Activated CD4-positive, alpha-beta T cell treated with anti-CD3 and anti-CD28 coated beads for 36 hours (primary cell): ENCODE data around the gene NCAPD2. TPM values are rescaled to one million over a fixed set of nuclear protein-coding genes. Genes with fewer than 3 reads are reported as not detected.
A peak's percentile ranks its signal among the peaks of the same experiment; 100 is the strongest.
"Not testable (repeated sequence)": the region's sequence is repeated elsewhere in the genome, so short reads cannot be mapped to it uniquely, and the experiment has no call there.

Experiments used
- ATAC-seq: fragments of 200-7000 bp; cut with Tn5 transposase; one replicate; pipeline ENCODE4 v1.10.0; 2021; ENCODE audit warnings: mild to moderate bottlenecking, moderate library complexity
- CTCF ChIA-PET: fragments of 350-600 bp; sonication (Branson Sonifier 250); formaldehyde crosslinking; loops from one replicate; lab custom pipeline; 2021; ENCODE audit warnings: antibody characterized with exemption; lab: Charles Lee
- POLR2A ChIA-PET: fragments of 350-600 bp; sonication (Branson Sonifier 250); formaldehyde crosslinking; loops from one replicate; lab custom pipeline; 2021; ENCODE audit warnings: antibody characterized with exemption, inconsistent platforms; lab: Charles Lee
- DNase-seq: peaks from one replicate; pipeline ENCODE4 v3.0.0-alpha.2; 2020
- H3K27ac Mint-ChIP-seq: one replicate; pipeline ENCODE4 v1.8.0; 2021; ENCODE audit warnings: mixed read lengths
- H3K27me3 Mint-ChIP-seq: one replicate; pipeline ENCODE4 v1.8.0; 2021; ENCODE audit warnings: mixed read lengths
- H3K36me3 Mint-ChIP-seq: one replicate; pipeline ENCODE4 v1.8.0; 2021; ENCODE audit warnings: low read depth, mixed read lengths
- H3K4me1 Mint-ChIP-seq: one replicate; pipeline ENCODE4 v1.8.0; 2021; ENCODE audit warnings: mixed read lengths
- H3K4me3 Mint-ChIP-seq: one replicate; pipeline ENCODE4 v1.8.0; 2021; ENCODE audit warnings: mild to moderate bottlenecking, moderate library complexity, mixed read lengths
- H3K9me3 Mint-ChIP-seq: one replicate; pipeline ENCODE4 v1.8.0; 2021; ENCODE audit warnings: low read depth, mixed read lengths
- intact Hi-C, 2 experiments: fragments of 100-400 bp; cut with DNase I in 1 of 2; cut with micrococcal nuclease in 1 of 2; formaldehyde crosslinking; loops; one replicate each; pipeline versions ENCODE4 v1.14.2 to v1.15.1; 2022 to 2024; cut with DNase I, micrococcal nuclease
- total RNA-seq, 2 experiments: library from RNA; stranded (reverse); gene quantifications; one replicate each; pipeline ENCODE4 v1.2.3, GENCODE V29; 2021

The NCAPD2 gene
- total RNA-seq, 2 experiments from 2014 or later = 199 to 210 TPM

- intact Hi-C loops = loop anchor here in 1 of 2 experiments (1.0 to 5.0 kb wide), 3 partner anchors 38 to 71 kb away; partner anchors contain the start of gene TAPBPL
- ChIA-PET CTCF (interaction anchor here (0.6 to 1.6 kb wide), 8 partner anchors 12 to 149 kb away, joined by 3 to 8 read pairs (median 4); partner anchors contain the start of gene VAMP1), POLR2A (interaction anchor here (0.8 kb wide), 1 partner anchor 24 kb away, joined by 5 read pairs; the partner anchor contains the start of gene VAMP1)
- Mint-ChIP-seq H3K4me3 (peak overlapping the region; percentile 94), H3K27ac (peak overlapping the region; percentile 93), H3K36me3 (peaks cover 58% of the 10 kb centered on the region), H3K4me1 (peaks cover 35% of the 10 kb centered on the region), H3K27me3 (no peaks in the 10 kb centered on the region), H3K9me3 (no peaks in the 10 kb centered on the region)
- ATAC-seq (peak; percentile 8), DNase-seq (peak; percentile 33)
Measured at GRCh38 chr12:6494258-6494743, 399 bp downstream of the NCAPD2 start.

- H3K27ac Mint-ChIP-seq = peak overlapping the region; percentile 93
- no peaks in the 10 kb centered on the region for H3K27me3 Mint-ChIP-seq
- no peak for ATAC-seq
- H3K4me1 Mint-ChIP-seq = peaks cover 35% of the 10 kb centered on the region
- intact Hi-C loops = loop anchor here in 1 of 2 experiments (1.0 to 5.0 kb wide), 3 partner anchors 37 to 72 kb away; partner anchors contain the start of gene TAPBPL
- ChIA-PET POLR2A (interaction anchor here (0.8 kb wide), 1 partner anchor 24 kb away, joined by 5 read pairs; the partner anchor contains the start of gene VAMP1), CTCF (interaction anchor here (0.5 to 1.6 kb wide), 8 partner anchors 12 to 102 kb away, joined by 3 to 8 read pairs (median 4); partner anchors contain the start of gene VAMP1)
- H3K9me3 Mint-ChIP-seq = no peaks in the 10 kb centered on the region
- peaks cover 58% of the 10 kb centered on the region for H3K36me3 Mint-ChIP-seq
- no peak for DNase-seq
- peak overlapping the region; percentile 94 for H3K4me3 Mint-ChIP-seq
Measured at GRCh38 chr12:6494968-6495367, 1.1 kb downstream of the NCAPD2 start.

GRCh38 chr12:6497291-6497690 lies 3.4 kb downstream of the NCAPD2 start:
- H3K9me3 Mint-ChIP-seq, H3K27me3 Mint-ChIP-seq, H3K4me3 Mint-ChIP-seq, intact Hi-C loops, ATAC-seq, DNase-seq: not testable (repeated sequence)
- Mint-ChIP-seq H3K36me3 (peaks cover 42% of the 10 kb centered on the region), H3K4me1 (peaks cover 29% of the 10 kb centered on the region), H3K27ac (peak overlapping the region; percentile 35)
- ChIA-PET CTCF (interaction anchor here (0.6 kb wide), 1 partner anchor 519 kb away, joined by 3 read pairs; no protein-coding TSS in a partner anchor), POLR2A (interaction anchor here (0.7 to 1.0 kb wide), 2 partner anchors 9 to 32 kb away, joined by 3 read pairs; no protein-coding TSS in a partner anchor)

GRCh38 chr12:6500466-6500865 lies 6.6 kb downstream of the NCAPD2 start:
- no peak overlapping the region for H3K27ac Mint-ChIP-seq
- peaks cover 17% of the 10 kb centered on the region for H3K4me1 Mint-ChIP-seq
- H3K36me3 Mint-ChIP-seq = peaks cover 33% of the 10 kb centered on the region
- H3K27me3 Mint-ChIP-seq = no peaks in the 10 kb centered on the region
- DNase-seq (no peak), ATAC-seq (no peak)
- H3K4me3 Mint-ChIP-seq = no peak overlapping the region
- H3K9me3 Mint-ChIP-seq = no peaks in the 10 kb centered on the region
- ChIA-PET POLR2A (interaction anchor here (0.7 kb wide), 1 partner anchor 407 kb away, joined by 3 read pairs; no protein-coding TSS in a partner anchor), CTCF (interaction anchor here (0.6 to 2.0 kb wide), 5 partner anchors 10 to 399 kb away, joined by 3 to 8 read pairs (median 5); no protein-coding TSS in a partner anchor)
- intact Hi-C loops = no loop called here

- intact Hi-C loops = no loop called here
- POLR2A ChIA-PET = no interaction called here
- Mint-ChIP-seq H3K36me3 (peaks cover 38% of the 10 kb centered on the region), H3K4me3 (no peak overlapping the region), H3K27ac (no peak overlapping the region), H3K27me3 (no peaks in the 10 kb centered on the region), H3K4me1 (no peaks in the 10 kb centered on the region), H3K9me3 (no peaks in the 10 kb centered on the region)
- ATAC-seq (no peak), DNase-seq (no peak)
- CTCF ChIA-PET = interaction anchor here (1.6 kb wide), 1 partner anchor 30 kb away, joined by 6 read pairs; no protein-coding TSS in a partner anchor
Measured at GRCh38 chr12:6507102-6507998, 13.4 kb downstream of the NCAPD2 start.

- Mint-ChIP-seq H3K27ac (no peak overlapping the region), H3K36me3 (peaks cover 44% of the 10 kb centered on the region), H3K4me1 (no peaks in the 10 kb centered on the region), H3K9me3 (no peaks in the 10 kb centered on the region), H3K27me3 (no peaks in the 10 kb centered on the region), H3K4me3 (no peak overlapping the region)
- ATAC-seq (no peak), DNase-seq (no peak)
- CTCF ChIA-PET = no interaction called here
- intact Hi-C loops = no loop called here
- POLR2A ChIA-PET = no interaction called here
Measured at GRCh38 chr12:6508087-6508486, 14.2 kb downstream of the NCAPD2 start.

GRCh38 chr12:6520186-6520585 lies 26.3 kb downstream of the NCAPD2 start:
- H3K27ac Mint-ChIP-seq = no peak overlapping the region
- intact Hi-C loops = no loop called here
- CTCF ChIA-PET = no interaction called here
- no peaks in the 10 kb centered on the region for H3K9me3 Mint-ChIP-seq
- H3K36me3 Mint-ChIP-seq = peaks cover 74% of the 10 kb centered on the region
- POLR2A ChIA-PET = interaction anchor here (1.4 kb wide), 1 partner anchor 12 kb away, joined by 3 read pairs; no protein-coding TSS in a partner anchor
- no peak for ATAC-seq
- DNase-seq = no peak
- no peaks in the 10 kb centered on the region for H3K4me1 Mint-ChIP-seq
- H3K4me3 Mint-ChIP-seq = no peak overlapping the region
- H3K27me3 Mint-ChIP-seq = no peaks in the 10 kb centered on the region

- ChIA-PET POLR2A (interaction anchor here (0.7 kb wide), 1 partner anchor 87 kb away, joined by 3 read pairs; no protein-coding TSS in a partner anchor), CTCF (interaction anchor here (1.5 kb wide), 1 partner anchor 10 kb away, joined by 5 read pairs; no protein-coding TSS in a partner anchor)
- H3K36me3 Mint-ChIP-seq = peaks cover 79% of the 10 kb centered on the region
- no peaks in the 10 kb centered on the region for H3K9me3 Mint-ChIP-seq
- H3K27me3 Mint-ChIP-seq = no peaks in the 10 kb centered on the region
- intact Hi-C loops = no loop called here
- DNase-seq (no peak), ATAC-seq (no peak)
- no peak overlapping the region for H3K27ac Mint-ChIP-seq
- no peak overlapping the region for H3K4me3 Mint-ChIP-seq
- H3K4me1 Mint-ChIP-seq = no peaks in the 10 kb centered on the region
Measured at GRCh38 chr12:6522193-6522592, 28.3 kb downstream of the NCAPD2 start.

- CTCF ChIA-PET = interaction anchor here (1.3 kb wide), 1 partner anchor 14 kb away, joined by 4 read pairs; no protein-coding TSS in a partner anchor
- DNase-seq (no peak), ATAC-seq (peak; percentile 30)
- POLR2A ChIA-PET = no interaction called here
- intact Hi-C loops = no loop called here
- Mint-ChIP-seq H3K4me3 (no peak overlapping the region), H3K9me3 (no peaks in the 10 kb centered on the region), H3K4me1 (no peaks in the 10 kb centered on the region), H3K36me3 (peaks cover 82% of the 10 kb centered on the region), H3K27ac (no peak overlapping the region), H3K27me3 (no peaks in the 10 kb centered on the region)
Measured at GRCh38 chr12:6523708-6524107, 29.8 kb downstream of the NCAPD2 start.

GRCh38 chr12:6524648-6525047 lies 30.7 kb downstream of the NCAPD2 start:
- no peak overlapping the region for H3K4me3 Mint-ChIP-seq
- H3K36me3 Mint-ChIP-seq = peaks cover 84% of the 10 kb centered on the region
- DNase-seq (no peak), ATAC-seq (no peak)
- intact Hi-C loops = no loop called here
- H3K4me1 Mint-ChIP-seq = no peaks in the 10 kb centered on the region
- H3K27me3 Mint-ChIP-seq = no peaks in the 10 kb centered on the region
- POLR2A ChIA-PET = no interaction called here
- H3K9me3 Mint-ChIP-seq = no peaks in the 10 kb centered on the region
- CTCF ChIA-PET = interaction anchor here (1.3 kb wide), 1 partner anchor 13 kb away, joined by 4 read pairs; no protein-coding TSS in a partner anchor
- peak overlapping the region; percentile 12 for H3K27ac Mint-ChIP-seq

GRCh38 chr12:6526201-6526600 lies 32.3 kb downstream of the NCAPD2 start:
- Mint-ChIP-seq H3K27ac (no peak overlapping the region), H3K36me3 (peaks cover 88% of the 10 kb centered on the region)
- POLR2A ChIA-PET = no interaction called here

More at GRCh38 chr12:6526201-6526600, 32.3 kb downstream of the NCAPD2 start:
- Mint-ChIP-seq H3K9me3 (no peaks in the 10 kb centered on the region), H3K4me3 (no peak overlapping the region), H3K27me3 (no peaks in the 10 kb centered on the region), H3K4me1 (peaks cover 5% of the 10 kb centered on the region)
- intact Hi-C loops = loop anchor here in 1 of 2 experiments (2.0 kb wide), 1 partner anchor 15 kb away; no protein-coding TSS in a partner anchor
- ATAC-seq (no peak), DNase-seq (no peak)
- CTCF ChIA-PET = no interaction called here
